Cerebellar cortex (tissue), 1 donor: ENCODE data around the gene ANO1.

Experiments used
- DNase-seq: peaks from one replicate; pipeline ENCODE4 v3.0.0-alpha.2; 2015; ENCODE audit warnings: low spot score

ANO1 gene

DNA sequence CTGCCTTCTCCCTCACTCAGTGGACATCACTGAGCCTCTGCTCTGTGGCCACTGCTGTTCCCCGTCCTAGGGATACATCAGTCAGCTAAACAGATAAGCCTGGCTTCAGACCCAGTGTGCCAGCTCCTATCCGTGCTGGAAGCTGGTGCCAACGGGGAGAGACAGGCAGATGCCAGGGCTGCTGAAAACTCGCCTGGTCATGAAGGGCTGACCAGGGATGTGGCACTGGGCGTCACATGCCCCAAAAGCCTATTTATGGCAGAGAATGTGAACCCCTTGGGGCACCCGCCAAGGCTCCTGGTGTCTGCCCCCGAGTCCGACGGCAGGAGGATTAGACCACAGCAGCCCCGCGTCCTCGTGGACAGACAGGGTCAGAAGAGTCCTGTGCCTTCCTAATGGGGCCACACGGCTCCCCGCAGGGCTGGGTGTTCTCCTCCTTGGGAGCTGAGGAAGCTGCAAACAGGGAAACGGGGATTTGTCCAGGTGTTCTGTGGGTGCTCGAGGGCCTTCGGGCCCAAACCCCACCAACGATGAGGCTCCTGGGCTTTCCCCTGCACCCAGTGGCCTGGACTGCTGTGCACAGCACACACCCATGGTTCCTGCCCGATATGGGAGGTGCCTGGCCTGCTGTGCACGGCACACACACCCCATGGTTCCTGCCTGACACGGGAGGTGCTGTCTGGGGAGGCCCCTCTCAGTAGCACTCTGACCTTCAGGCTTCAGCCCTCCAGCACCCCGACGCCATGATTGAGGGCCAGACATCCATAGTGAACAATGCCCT is 19.9 kb downstream of the ANO1 start:
- DNase-seq, result no peak

DNA sequence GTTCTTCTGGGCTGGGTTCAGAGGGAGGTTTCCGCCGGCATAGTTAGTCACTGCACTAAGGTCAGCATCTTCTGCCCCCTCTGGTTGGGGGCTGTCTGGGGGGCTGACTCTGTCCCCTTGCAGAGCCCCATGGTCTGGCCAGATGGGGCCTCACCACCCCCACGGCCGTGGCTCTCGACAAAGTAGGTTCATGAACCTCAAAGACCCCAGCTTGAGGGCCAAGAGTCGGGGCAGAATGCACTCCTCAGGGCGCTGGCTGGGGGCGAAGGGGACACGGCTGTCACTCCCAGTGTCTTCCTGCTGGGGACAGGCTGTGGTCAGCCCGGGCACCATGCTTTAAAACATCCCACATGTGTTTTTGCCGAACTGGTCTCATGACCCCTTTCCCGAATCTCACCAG is 20.8 kb downstream of the ANO1 start:
- no peak for DNase-seq

DNA sequence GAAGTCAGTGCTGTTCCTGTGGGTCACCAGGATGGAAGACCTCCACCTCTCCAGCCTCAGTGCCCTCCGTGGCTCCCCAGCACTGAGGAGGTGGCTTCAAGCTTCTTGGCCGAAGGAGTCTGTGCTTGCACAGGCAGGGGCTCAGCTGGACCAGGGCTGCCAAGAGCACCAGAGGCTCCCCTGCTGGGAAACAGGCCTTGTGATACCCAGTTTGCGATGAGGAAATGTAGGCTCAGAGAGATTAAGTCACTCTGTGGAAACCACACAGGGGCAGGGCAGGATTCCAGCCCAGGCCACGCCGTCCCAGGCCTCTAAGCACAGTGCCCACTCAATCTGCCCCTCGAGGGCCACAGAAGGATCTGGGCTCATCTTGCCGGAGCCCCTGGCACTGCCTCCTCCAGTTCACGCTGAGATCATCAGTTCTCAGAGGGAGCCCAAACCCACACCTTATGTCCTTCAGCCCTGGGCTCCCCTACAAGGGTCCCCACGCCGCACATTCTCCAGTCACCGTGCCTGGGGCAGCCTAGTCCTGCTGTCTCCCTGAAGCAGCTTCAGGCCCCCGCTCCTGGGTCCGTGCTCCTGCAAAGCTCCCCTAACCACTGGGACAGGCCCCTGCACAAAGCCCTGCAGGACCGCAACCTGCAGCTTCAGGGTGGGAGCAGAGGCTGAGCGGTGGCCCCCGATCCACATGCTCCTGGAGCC is 21.6 kb downstream of the ANO1 start:
- DNase-seq, result no peak

GRCh38 chr11:70100280-70100603 is 22.1 kb downstream of the ANO1 start:
- DNase-seq, result no peak

DNA sequence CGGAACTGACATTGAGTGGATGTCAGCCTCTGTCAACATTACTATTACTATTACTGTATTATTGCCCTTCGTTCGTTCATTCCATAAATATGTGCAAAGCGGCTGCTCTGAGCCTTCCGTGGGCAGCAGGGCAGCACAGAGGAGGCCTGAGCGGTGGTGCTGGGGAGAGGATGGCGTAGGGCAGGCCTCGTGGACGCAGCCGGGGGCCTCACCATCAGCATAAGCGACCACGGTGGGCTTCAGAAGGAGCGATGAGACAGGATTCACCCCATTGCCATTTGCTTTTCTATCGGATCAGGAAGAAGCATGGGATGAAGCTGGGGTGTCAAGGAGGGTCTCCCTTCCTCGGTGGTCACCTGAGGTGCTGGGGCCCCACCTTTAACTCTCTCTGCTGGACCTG is 22.7 kb downstream of the ANO1 start:
- no peak for DNase-seq

DNA sequence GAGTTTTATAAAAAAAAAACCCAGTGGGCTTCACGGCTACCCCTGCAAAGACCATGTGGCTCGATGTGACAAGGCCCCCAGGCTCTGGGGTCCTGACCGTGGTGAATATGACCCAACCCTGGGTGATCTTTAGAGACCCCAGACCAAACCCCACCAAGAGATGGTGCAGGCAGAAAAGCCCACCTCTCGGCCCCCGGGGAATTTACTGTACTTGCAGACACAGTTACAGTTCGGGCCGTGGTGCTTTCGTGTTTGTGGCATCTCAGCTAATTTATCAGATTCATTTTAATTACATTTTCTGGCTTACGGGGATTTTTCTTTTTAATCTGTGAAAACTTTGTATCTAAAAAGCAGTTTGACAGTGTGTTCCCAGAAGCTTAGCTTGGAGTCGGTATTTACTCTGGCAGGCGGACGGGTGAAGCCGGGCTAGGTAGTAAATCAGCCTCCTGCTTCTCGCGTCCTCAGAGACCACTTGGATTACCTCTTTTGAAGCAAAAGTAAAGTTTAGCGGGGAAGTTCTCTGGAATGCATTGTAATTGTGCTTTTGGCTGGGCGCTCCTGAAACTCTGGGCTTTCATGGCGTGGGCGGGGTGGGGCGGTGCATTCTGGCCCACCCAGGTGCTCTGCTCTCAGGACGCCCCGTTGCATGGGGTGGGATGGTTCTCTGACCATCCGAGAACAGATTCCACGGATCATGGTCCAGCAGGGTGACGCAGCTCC is 25.3 kb downstream of the ANO1 start:
- DNase-seq, result no peak

GRCh38 chr11:70104419-70104818 is 26.3 kb downstream of the ANO1 start:
- no peak for DNase-seq

DNA sequence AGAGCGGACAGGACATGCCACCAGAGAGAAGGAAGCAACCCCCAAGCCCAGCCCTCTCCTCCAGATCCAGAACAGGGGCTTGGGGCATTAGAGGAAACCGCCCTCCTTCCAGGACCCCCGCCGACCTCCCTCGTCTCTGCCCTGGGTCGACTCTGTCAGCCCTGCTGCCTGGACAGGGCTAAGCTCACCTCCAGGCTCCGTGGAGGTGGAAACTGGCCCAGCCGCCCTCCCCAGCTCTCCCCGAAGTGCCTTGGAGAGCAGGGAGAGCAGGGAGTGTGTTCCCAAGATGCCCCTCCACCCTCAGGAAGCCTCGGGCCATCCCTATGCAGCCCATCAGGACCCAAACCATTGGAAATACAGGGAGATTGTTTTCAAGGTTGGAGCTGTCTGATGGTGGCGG is 26.8 kb downstream of the ANO1 start:
- no peak for DNase-seq

DNA sequence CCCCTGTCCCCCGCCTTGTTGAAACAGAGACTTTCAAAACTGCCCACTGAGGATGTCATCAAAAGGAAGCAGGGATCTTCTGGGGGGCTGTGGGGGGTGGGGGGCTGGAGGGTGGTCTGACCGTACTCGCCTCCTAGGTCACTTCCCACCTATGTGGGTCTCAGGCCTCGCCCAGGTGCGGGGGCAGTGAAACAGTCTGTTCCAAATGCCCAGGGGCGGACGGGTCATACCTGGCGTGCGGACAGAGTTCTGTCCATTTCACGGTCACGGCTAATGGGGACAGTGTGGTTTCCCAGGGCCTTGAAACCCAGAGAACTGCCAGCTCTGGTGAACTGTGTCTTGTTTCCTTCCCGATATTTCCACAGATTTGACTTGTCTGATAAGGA is 27.2 kb downstream of the ANO1 start:
- no peak for DNase-seq

- no peak for DNase-seq
These were observed 27.8 kb downstream of the ANO1 start for GRCh38 chr11:70105755-70106571.

- DNase-seq, result no peak
These were observed 28.6 kb downstream of the ANO1 start for GRCh38 chr11:70106757-70107156.

DNA sequence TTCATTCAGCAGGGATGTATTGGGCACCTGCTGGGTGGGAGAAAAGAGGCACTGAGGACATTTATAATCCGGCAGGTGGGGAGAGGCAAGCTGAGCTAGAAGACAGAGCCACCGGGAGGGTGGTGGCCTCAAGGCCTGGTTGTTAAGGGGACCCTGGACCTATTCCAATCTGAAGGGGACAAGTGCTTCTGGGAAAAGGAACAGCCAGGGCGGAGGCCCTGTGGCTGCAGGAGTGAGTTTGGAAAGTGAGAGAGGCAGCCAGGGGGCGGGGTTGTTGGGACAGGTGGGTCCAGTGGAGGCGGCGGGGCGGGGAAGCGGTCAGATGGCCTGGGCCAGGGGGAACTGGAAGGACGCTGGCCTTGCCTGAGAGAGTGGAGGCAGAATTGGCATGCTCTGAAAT is 29.1 kb downstream of the ANO1 start:
- DNase-seq, result no peak

GRCh38 chr11:70107756-70108155 is 29.6 kb downstream of the ANO1 start:
- no peak for DNase-seq

GRCh38 chr11:70108250-70108649 is 30.1 kb downstream of the ANO1 start:
- no peak for DNase-seq

DNA sequence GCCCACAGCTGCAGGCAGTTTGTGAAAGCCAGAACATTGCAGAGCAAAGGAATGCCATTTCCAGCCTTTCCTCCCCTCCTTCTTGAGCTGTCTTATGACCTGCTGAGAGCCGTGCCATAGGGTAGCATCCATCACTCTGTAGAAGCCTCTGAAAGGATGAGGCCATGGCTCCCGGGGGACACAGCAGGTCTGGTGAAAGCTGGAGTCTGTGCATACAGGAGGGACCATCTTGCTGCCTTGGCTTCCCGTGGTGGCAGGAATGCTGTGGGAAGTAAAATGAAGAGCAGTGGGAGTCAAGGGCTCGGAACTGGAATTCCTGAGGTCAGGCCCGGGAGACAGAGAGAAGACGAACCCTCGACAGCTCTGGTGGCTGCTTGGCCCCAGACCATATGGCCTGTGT is 30.9 kb downstream of the ANO1 start:
- DNase-seq, result no peak

DNA sequence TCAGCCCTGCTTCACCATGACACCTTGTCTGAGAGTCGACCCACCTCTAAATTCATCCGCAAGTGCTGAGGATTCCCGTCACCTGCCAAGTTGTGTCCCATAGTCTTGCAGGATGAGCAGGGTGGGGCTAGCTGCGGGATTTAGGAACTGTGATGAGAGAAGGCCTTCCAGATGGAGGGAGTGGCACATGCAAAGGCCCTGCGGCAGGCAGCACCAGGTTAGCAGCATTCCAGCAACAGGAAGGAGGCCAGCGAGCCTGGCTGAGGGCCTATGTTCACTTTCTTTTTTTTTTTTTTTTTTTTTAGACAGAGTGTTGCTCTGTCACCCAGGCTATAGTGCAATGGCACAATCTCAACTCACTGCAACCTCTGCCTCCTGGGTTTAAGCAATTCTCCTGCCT is 31.8 kb downstream of the ANO1 start:
- no peak for DNase-seq

DNA sequence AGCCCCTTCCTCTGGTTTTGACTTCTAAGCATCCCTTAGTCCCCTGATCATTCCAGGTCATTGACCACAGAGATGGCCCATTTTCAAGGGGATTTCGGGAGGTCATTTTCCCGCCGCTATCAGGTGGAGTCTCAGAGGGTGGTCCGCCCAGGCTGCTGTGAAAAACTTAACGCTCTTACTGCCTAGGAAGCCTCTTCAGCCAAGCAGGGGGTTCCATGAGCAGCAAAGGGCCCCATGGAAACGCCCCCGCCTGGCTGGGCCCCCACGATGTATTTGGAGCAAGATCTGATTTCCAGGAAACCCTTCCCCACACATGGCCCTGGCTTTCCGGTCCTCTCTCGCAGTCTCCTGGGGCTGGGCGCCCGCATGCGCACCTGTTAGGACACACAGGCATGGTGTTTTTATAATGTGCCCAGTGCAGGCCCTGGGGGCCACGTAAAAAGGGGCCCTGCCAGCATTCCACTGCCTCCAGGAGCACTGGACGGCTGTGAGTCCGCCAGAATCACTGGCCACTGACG is 32.5 kb downstream of the ANO1 start:
- DNase-seq, result no peak

GRCh38 chr11:70111269-70112016 is 33.3 kb downstream of the ANO1 start:
- DNase-seq, result no peak

DNA sequence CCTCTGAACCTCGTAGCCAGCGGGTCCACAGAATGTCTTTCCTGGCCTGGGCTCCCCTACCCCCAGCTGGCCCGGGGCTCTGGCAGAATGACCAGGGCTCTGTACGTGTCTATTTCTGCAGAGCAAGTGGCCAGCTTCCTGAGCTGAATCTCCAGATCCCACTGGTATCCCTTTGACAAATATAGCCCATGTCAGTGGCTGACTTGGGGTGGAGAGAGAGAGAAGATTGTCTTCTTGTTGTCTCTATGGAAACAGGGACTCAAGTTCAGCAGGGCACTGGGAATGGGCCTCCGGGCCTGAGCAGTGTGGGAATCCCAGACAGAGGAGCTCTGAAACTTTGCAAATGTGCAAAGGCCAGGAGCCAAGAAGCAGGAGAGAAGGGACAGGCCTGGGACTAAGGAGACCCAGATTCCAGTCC is 33.9 kb downstream of the ANO1 start:
- no peak for DNase-seq

GRCh38 chr11:70113801-70114200 is 35.7 kb downstream of the ANO1 start:
- no peak for DNase-seq

GRCh38 chr11:70115778-70116177 is 37.7 kb downstream of the ANO1 start:
- no peak for DNase-seq
